ENCODE measurements around the gene GHRHR.

The GHRHR gene

GRCh38 chr7:31019509-31019908 is 55.8 kb downstream of the GHRHR start:
- TF ChIP-seq CTCF (conservative IDR thresholded peaks at IDR 0.05; ENCODE audit: control insufficient read depth, insufficient read depth, low read depth, low read length): no peak
- H3K4me3 ChIP-seq (ENCODE audit: control insufficient read depth, low read depth, low read length): no peak overlapping the region
- no peak for DNase-seq (ENCODE audit: low read depth)

GRCh38 chr7:31020161-31020560 is 56.4 kb downstream of the GHRHR start:
- no peak for DNase-seq (ENCODE audit: low read depth)
- no peak for TF ChIP-seq CTCF (conservative IDR thresholded peaks at IDR 0.05; ENCODE audit: control insufficient read depth, insufficient read depth, low read depth, low read length)
- H3K4me3 ChIP-seq (ENCODE audit: control insufficient read depth, low read depth, low read length): no peak overlapping the region

GRCh38 chr7:31020652-31021051 is 56.9 kb downstream of the GHRHR start:
- DNase-seq (ENCODE audit: low read depth): no peak
- no peak overlapping the region for H3K4me3 ChIP-seq (ENCODE audit: control insufficient read depth, low read depth, low read length)
- no peak for TF ChIP-seq CTCF (conservative IDR thresholded peaks at IDR 0.05; ENCODE audit: control insufficient read depth, insufficient read depth, low read depth, low read length)

GRCh38 chr7:31022117-31022516 is 58.4 kb downstream of the GHRHR start:
- DNase-seq (ENCODE audit: low read depth): no peak
- TF ChIP-seq CTCF (conservative IDR thresholded peaks at IDR 0.05; ENCODE audit: control insufficient read depth, insufficient read depth, low read depth, low read length): no peak
- H3K4me3 ChIP-seq (ENCODE audit: control insufficient read depth, low read depth, low read length): no peak overlapping the region

- DNase-seq (ENCODE audit: low read depth): no peak
- no peak for TF ChIP-seq CTCF (conservative IDR thresholded peaks at IDR 0.05; ENCODE audit: control insufficient read depth, insufficient read depth, low read depth, low read length)
Measured at GRCh38 chr7:31022726-31023125, 59.0 kb downstream of the GHRHR start.

GRCh38 chr7:31023877-31024276 is 60.1 kb downstream of the GHRHR start:
- TF ChIP-seq CTCF (conservative IDR thresholded peaks at IDR 0.05; ENCODE audit: control insufficient read depth, insufficient read depth, low read depth, low read length): no peak
- DNase-seq (ENCODE audit: low read depth): no peak
- no peak overlapping the region for H3K4me3 ChIP-seq (ENCODE audit: control insufficient read depth, low read depth, low read length)

More at GRCh38 chr7:31022726-31023125, 59.0 kb downstream of the GHRHR start:
- no peak overlapping the region for H3K4me3 ChIP-seq (ENCODE audit: control insufficient read depth, low read depth, low read length)
